Aorta (tissue), 5 donors: ENCODE results near the gene TMEM150A. TPM values are rescaled to one million over a fixed set of nuclear protein-coding genes. Genes with fewer than 3 reads are reported as not detected.

Source experiments
- ATAC-seq: fragments of 200-7000 bp; cut with Tn5 transposase; one replicate; pipeline ENCODE4 v1.9.1; 2022; ENCODE audit warnings: moderate library complexity; ENCODE audit not compliant: low FRiP score
- DNase-seq, 2 donors: peaks; one replicate each; pipeline ENCODE4 v3.0.0-alpha.2; 2020
- H3K27ac ChIP-seq, 2 donors: one replicate each; pipeline ENCODE4 v1.5.1; 2013; ENCODE audit warnings: low read length in 2 of 2, mild to moderate bottlenecking in 2 of 2, moderate library complexity in 2 of 2, control low read depth in 1 of 2, inconsistent platforms in 1 of 2, low read depth in 1 of 2
- H3K27me3 ChIP-seq, 2 donors: one replicate each; pipeline ENCODE4 v1.6.1; 2013; ENCODE audit warnings: control low read depth in 1 of 2, low read length in 1 of 2, mild to moderate bottlenecking in 1 of 2, moderate library complexity in 1 of 2; ENCODE audit not compliant: insufficient read depth in 2 of 2, control insufficient read depth in 1 of 2
- H3K36me3 ChIP-seq, 2 donors: one replicate each; pipeline ENCODE4 v1.6.1; 2013; ENCODE audit warnings: control low read depth in 1 of 2, low read length in 1 of 2, mild to moderate bottlenecking in 1 of 2; ENCODE audit not compliant: insufficient read depth in 2 of 2, control insufficient read depth in 1 of 2
- H3K4me1 ChIP-seq, 2 donors: one replicate each; pipeline ENCODE4 v1.6.1; 2013; ENCODE audit warnings: low read length in 2 of 2, control low read depth in 1 of 2, mild to moderate bottlenecking in 1 of 2, moderate library complexity in 1 of 2; ENCODE audit not compliant: insufficient read depth in 2 of 2, control insufficient read depth in 1 of 2
- H3K4me3 ChIP-seq, 2 donors: one replicate each; pipeline ENCODE4 v1.5.1; 2013; ENCODE audit warnings: low read length in 2 of 2, control low read depth in 1 of 2, mild to moderate bottlenecking in 1 of 2
- H3K9me3 ChIP-seq: one replicate; pipeline ENCODE4 v1.6.1; 2013; ENCODE audit warnings: mild to moderate bottlenecking, low read length; ENCODE audit not compliant: control insufficient read depth
- WGBS, 2 donors: extraction: QIAGEN DNeasy Blood & Tissue Kit; methylation state at CpG; one replicate each; pipeline ENCODE4 v1.1.7; 2013; 5-methylcytosine and 5-hydroxymethylcytosine counted together
- intact Hi-C, 2 donors: fragments of 100-400 bp; cut with DNase I; formaldehyde crosslinking; loops; one replicate each; pipeline versions ENCODE4 v1.14.2 to v1.15.0; 2022
- long read RNA-seq, 2 donors: library from polyadenylated mRNA; unstranded; transcript quantifications; one replicate each; pipeline ENCODE4 v2.0.0, GENCODE V29; 2020 to 2021
- polyA plus RNA-seq, 2 donors: library from polyadenylated mRNA; stranded (reverse); fragments of 200-250 nt; gene quantifications; one replicate each; pipeline ENCODE4 v1.2.3, GENCODE V29; 2013
- total RNA-seq, 2 donors: library from RNA; stranded (reverse); fragmentation: NEBNext Ultra II Directional; extraction: Animal tissue kit (Norgen Biotek cat#: 25700); gene quantifications; one replicate each; pipeline ENCODE4 v1.2.1, GENCODE V29; 2021
- donor health status: healthy with polysubstance abuse.
- donor health status: Bipolar disorder and iron deficiency.
- donor health status: DM: no; HTN: no; CAD: no.
- donor health status: DM: no; HTN: no; CAD: no.
- donor health status: DM: yes; HTN: yes; CAD: no.

TMEM150A gene, protein sequence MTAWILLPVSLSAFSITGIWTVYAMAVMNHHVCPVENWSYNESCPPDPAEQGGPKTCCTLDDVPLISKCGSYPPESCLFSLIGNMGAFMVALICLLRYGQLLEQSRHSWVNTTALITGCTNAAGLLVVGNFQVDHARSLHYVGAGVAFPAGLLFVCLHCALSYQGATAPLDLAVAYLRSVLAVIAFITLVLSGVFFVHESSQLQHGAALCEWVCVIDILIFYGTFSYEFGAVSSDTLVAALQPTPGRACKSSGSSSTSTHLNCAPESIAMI
- total RNA-seq = 10 to 100 TPM; 13.9 to 19.2 TPM
- polyA plus RNA-seq = 10 to 100 TPM; 17.8 to 27.8 TPM
- long read RNA-seq, donor 1, transcript TMEM150A-203 (7 exons, 1,776 nt) = minor isoform, 15 of 58 reads
- long read RNA-seq, donor 1, transcript TMEM150A-202 (8 exons, 1,518 nt) = major isoform, 28 of 58 reads
- long read RNA-seq, donor 1, partial matches to known transcripts = 4 of 58 reads
- long read RNA-seq, donor 1, other reads (novel, unspliced or antisense) = 8 of 58 reads
- long read RNA-seq, donor 2, transcript TMEM150A-203 (7 exons, 1,776 nt) = major isoform, 6 of 15 reads
- long read RNA-seq, donor 2, partial matches to known transcripts = 2 of 15 reads
- long read RNA-seq, donor 2, other reads (novel, unspliced or antisense) = 2 of 15 reads

DNA sequence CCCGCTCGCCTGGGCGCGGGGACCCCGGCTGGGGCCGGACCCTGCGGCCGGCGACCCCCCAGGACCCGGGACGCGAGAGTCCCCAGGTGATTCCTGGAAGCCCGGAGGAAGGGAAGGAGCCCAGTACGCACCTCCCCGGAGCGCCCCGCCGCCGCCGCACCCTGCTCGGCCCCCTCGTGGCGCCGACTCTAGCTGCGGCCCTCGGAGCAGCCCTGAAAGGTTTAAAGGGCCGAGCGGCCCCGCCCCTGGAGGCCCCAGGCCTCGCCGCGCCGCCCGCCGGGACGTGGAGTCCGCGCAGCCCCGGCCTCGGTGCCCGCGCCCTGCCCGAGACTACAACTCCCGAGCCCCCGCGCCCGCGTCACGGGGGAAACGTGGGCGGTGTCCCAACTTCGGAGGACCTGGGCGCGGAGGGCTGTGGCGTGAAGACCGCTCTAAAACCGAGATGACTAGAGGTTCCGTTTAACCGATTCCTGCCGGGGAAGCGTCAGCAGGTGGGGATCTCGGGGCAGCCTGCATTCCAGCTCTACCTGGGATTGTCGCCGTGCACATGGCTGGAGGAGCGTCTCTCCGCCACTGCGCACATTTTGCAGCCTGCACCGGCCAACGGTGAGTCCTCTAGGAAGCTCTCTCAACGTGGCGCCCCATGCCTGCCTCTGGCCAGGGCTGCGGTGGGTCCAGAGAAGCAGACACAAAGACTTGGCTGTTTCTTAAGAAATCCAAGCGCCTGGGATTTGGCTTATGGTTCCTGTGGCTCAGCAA lies at the start of gene TMEM150A:
TMEM150A (minus strand) TSS at position 223 of the 759 bp plus-strand sequence. CDS start 750 bp downstream, outside the sequence.
- peak within 1 kb of the TSS; percentile 71 to 90 for H3K4me3 ChIP-seq
- no peaks in the 10 kb centered on the region for H3K27me3 ChIP-seq
- DNase-seq = peak; percentile 97 to 98
- intact Hi-C loops = loop anchor here (5.0 kb wide), 1 partner anchor 40 kb away; the partner anchor contains the start of gene GGCX (in 2 of the 2)
- WGBS, 2 donors = 1% methylated on average over 51 to 73 of the region's 73 CpGs
- no peaks in the 10 kb centered on the region for H3K9me3 ChIP-seq
- peaks cover 2 to 8% of the 10 kb centered on the region in 2 donors for H3K4me1 ChIP-seq
- ATAC-seq = peak; percentile 98
- H3K27ac ChIP-seq = peak within 1 kb of the TSS in 1 of 2 donors; percentile 35
- peaks cover 0 to 2% of the 10 kb centered on the region in 2 donors for H3K36me3 ChIP-seq

DNA sequence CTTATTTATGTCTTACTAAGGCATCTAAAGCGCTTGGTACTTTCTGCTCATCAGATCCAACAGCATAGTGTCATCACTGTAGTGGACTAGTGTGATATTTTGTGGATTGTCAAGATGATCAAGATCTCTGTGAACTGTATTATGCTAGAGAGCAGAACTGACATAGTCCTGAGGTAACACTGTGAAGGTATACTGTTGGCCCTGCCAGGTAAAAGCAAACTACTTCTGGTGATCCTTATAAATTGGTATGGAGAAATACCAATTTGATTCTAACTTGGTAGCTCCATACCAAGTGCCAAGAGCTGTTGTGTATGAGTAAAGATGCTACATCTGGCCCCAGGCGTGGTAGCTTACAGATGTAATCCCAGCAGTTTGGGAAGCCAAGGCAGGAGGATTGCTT lies 49.6 kb upstream of the TMEM150A start:
- Histone ChIP-seq H3K4me3 (no peak overlapping the region), H3K4me1 (no peaks in the 10 kb centered on the region), H3K27ac (no peak overlapping the region), H3K36me3 (no peaks in the 10 kb centered on the region), H3K9me3 (no peaks in the 10 kb centered on the region), H3K27me3 (no peaks in the 10 kb centered on the region)
- ATAC-seq (no peak), DNase-seq (no peak)
- WGBS, 2 donors = 96 to 100% methylated on average over 2 of the region's 2 CpGs
- intact Hi-C loops = no loop called here

DNA sequence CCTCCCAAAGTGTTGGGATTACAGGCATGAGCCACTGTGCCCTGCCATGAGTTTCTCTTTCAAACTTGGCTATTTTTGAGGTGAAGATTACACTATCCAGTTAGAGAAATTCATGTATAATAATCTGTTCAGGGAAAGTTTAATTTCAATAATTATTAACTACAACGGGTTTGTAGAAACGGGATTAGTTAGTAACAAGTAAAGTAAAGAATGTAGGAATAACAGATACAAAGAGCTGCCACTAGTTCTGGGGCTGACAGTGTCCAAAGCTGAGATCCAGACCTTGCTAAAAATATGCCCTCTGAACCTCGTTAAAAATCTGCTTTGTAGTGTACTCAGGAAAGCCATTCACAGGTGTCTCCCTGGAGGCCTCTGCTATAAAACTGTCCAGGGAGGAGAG lies 48.6 kb upstream of the TMEM150A start:
- H3K4me1 ChIP-seq = no peaks in the 10 kb centered on the region
- intact Hi-C loops = no loop called here
- 88 to 94% methylated on average over 3 of the region's 3 CpGs for WGBS, 2 donors
- H3K36me3 ChIP-seq = no peaks in the 10 kb centered on the region
- DNase-seq = no peak
- H3K9me3 ChIP-seq = no peaks in the 10 kb centered on the region
- no peak overlapping the region for H3K4me3 ChIP-seq
- no peak overlapping the region for H3K27ac ChIP-seq
- ATAC-seq = no peak
- no peaks in the 10 kb centered on the region for H3K27me3 ChIP-seq

DNA sequence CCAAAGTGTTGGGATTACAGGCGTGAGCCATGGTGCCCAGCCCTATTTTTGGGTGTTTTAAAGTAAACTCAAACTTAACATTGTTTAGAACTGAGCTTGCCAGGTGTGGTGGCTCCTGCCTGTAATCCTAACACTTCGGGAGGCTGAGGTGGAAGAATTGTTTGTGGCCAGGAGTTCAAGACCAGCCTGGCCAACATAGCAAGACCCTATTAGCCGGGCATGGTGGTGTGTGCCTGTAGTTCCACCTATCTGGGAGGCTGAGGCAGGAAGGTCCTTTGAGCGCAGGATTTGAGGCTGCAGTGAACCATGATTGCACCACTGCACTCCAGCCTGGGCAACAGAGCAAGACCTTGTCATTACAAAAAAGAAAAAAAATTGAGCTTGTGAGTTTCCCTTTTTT lies 48.0 kb upstream of the TMEM150A start:
- Histone ChIP-seq H3K9me3 (no peaks in the 10 kb centered on the region), H3K36me3 (no peaks in the 10 kb centered on the region), H3K27me3 (no peaks in the 10 kb centered on the region), H3K27ac (no peak overlapping the region), H3K4me1 (no peaks in the 10 kb centered on the region), H3K4me3 (no peak overlapping the region)
- WGBS, 2 donors = 92 to 93% methylated on average over 4 of the region's 4 CpGs
- ATAC-seq = no peak
- DNase-seq = peak in 1 of 2 donors; percentile 23
- intact Hi-C loops = no loop called here

DNA sequence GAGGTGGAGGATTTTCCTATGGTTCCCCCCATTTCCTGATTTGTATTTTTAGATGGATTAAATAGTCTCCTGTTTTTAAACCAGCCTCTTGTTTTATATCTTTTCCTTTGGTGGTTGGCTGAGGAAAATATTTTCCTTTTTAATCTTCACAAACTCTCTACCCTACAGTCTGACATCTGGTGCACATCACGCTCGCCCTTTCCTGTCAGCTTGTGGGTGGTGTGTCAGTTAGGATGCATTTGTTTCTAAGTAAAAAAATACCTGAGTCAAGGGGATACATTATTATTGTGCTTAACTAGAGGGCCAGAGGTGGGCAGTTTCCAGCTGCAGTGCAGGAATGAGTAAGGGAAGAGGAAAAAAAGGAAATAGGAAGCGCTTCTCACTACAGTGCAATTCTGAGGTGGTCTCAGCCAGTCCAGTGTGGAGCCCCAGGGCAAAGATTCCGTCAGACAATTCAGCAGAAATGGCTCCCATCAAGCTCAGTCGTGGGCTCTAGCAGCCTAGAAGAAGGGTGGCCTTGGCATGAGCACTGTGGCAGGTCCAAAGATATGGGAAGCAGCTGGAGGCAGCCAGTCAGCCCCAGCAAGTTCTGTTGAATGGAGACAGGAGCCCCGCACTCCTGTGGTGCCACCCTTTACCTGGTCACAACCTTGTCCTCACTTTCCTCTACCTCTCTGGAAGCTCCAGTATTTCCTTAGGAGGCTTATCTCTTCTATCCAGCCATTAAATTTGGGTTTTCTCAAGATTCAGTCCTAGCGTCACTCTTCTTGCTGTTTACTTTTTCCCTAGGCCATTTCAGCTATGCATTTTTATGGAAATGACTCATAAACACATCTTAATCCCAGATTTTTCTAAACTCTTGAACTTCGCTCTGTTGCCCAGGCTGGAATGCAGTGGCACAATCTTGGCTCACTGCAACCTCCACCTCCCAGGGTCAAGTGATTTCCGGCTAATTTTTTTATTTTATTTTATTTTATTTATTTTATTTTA lies 47.0 kb upstream of the TMEM150A start:
- no peaks in the 10 kb centered on the region for H3K9me3 ChIP-seq
- intact Hi-C loops = loop anchor here in 1 of 2 donors (10.0 kb wide), 1 partner anchor 145 kb away; no protein-coding TSS in a partner anchor
- H3K36me3 ChIP-seq = peaks cover 0 to 2% of the 10 kb centered on the region in 2 donors
- H3K4me1 ChIP-seq = no peaks in the 10 kb centered on the region
- no peak overlapping the region for H3K4me3 ChIP-seq
- ATAC-seq (no peak), DNase-seq (no peak)
- WGBS, 2 donors = 66 to 70% methylated on average over 9 of the region's 9 CpGs
- peak overlapping the region in 1 of 2 donors; percentile 16 for H3K27ac ChIP-seq
- H3K27me3 ChIP-seq = no peaks in the 10 kb centered on the region

DNA sequence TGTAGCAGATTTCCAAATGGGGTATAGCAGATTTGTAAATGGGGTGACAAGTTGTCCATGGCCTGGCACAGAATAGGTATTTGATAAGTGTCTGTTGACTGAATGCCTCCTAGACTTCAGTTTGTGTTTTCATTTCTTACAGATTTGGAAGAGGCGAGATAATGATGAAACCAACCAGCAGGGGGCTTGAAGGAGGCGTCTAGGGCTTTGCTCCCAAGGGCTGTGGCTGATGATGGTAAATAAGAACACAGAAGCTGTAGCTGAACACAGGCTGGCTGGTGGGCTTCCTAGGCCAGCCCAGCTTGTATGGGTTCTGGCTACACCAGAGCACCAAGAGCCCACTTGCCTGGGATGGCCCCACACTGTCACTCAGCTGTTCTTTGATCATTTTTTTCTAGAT lies 46.1 kb upstream of the TMEM150A start:
- intact Hi-C loops = loop anchor here in 1 of 2 donors (10.0 kb wide), 1 partner anchor 146 kb away; no protein-coding TSS in a partner anchor
- no peak for ATAC-seq
- no peak for DNase-seq
- Histone ChIP-seq H3K9me3 (no peaks in the 10 kb centered on the region), H3K4me3 (no peak overlapping the region), H3K4me1 (no peaks in the 10 kb centered on the region), H3K36me3 (peaks cover 0 to 2% of the 10 kb centered on the region in 2 donors), H3K27me3 (no peaks in the 10 kb centered on the region), H3K27ac (no peak overlapping the region)
- 56 to 57% methylated on average over 2 of the region's 2 CpGs for WGBS, 2 donors

DNA sequence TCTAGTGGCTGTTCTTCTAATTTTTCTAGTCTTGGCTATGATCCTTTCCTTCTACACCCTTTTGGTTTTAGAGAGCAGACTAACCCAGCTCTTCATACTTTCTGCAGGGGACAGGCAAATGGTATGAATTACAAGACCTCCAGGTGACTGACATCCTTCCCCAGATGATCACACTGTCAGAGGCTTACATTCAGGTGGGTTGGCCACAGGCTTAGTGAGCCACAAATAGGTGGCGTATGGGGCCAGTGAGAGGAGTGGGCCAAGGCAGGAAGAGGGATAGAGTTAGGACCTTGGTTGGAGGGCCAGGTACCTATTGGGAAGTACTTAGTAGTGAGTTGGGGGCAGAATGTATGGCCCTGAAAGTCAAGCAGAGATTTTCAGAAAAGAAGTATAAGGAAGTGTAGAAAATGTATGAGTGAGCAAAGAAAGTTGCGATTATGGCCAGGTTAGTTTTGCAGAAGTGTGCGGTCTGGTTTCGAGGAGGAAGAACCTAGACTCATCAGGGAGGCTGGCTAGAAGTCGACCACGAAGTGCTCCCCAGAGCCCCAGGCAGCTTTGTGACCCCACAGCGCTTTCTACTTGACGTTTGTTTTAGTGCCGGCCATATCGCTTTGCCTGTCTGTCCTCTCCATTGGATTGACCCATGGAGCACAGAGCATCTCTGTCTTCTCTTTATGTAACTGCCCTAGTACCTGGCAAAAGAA lies 45.5 kb upstream of the TMEM150A start:
- Histone ChIP-seq H3K36me3 (peaks cover 0 to 2% of the 10 kb centered on the region in 2 donors), H3K27me3 (no peaks in the 10 kb centered on the region), H3K27ac (no peak overlapping the region), H3K4me1 (no peaks in the 10 kb centered on the region), H3K4me3 (no peak overlapping the region), H3K9me3 (no peaks in the 10 kb centered on the region)
- WGBS, 2 donors = 86 to 89% methylated on average over 10 of the region's 10 CpGs
- ATAC-seq (no peak), DNase-seq (no peak)
- intact Hi-C loops = loop anchor here in 1 of 2 donors (10.0 kb wide), 1 partner anchor 147 kb away; no protein-coding TSS in a partner anchor
